GM12872 (cell line): ENCODE data around the gene ZBED6.

Experiments
- CTCF ChIP-seq: IDR thresholded peaks from 3 replicates; pipeline ENCODE4 v1.5.1; 2011; ENCODE audit warnings: low read depth, mild to moderate bottlenecking, low read length, moderate library complexity; ENCODE audit not compliant: insufficient read depth

Gene ZBED6

GRCh38 chr1:203807196-203807595 is 11.8 kb downstream of the ZBED6 start:
- TF ChIP-seq CTCF, result no peak

GRCh38 chr1:203813581-203814341 is 18.3 kb downstream of the ZBED6 start:
- TF ChIP-seq CTCF, result no peak

GRCh38 chr1:203818399-203818798 is 23.0 kb downstream of the ZBED6 start:
- no peak for TF ChIP-seq CTCF

GRCh38 chr1:203823306-203823705 is 27.9 kb downstream of the ZBED6 start:
- TF ChIP-seq CTCF, result no peak

GRCh38 chr1:203826175-203826574 is 30.8 kb downstream of the ZBED6 start:
- TF ChIP-seq CTCF, result no peak

DNA sequence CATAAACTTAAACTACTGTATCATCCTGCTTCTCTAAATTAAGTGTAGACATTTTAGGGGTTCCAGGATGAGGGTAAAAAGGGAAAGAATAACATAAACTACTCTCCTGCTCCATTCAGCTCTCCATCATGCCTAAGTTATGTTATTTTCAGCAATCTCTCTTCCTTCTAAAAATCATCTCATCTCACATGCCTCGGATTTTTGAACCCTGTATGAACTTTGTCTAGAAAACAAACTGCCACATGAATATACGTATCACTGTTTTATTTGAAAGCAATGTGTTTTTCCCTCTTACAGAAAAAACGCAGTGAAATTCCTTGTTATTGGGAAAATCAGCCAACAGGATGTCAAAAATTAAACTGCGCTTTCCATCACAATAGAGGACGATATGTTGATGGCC is 32.6 kb downstream of the ZBED6 start:
- TF ChIP-seq CTCF, result no peak

DNA sequence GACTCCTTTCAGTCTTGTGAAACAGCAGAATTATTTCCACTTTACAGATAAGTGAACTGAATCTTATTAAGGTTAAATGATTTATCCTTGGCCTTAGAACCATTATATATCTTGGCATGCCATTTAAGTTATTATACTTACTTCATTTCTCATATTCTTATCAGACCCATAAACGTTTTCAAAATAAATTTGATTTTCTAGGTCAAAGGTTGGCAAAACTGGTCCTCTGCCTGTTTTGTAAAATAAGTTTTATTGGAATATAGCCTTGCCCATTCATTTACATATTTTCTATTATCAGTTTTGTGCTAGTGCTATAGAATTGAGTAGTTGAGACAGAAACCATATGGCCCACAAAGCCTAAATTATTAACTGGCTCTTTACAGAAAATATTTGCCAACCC is 33.1 kb downstream of the ZBED6 start:
- TF ChIP-seq CTCF, result no peak

DNA sequence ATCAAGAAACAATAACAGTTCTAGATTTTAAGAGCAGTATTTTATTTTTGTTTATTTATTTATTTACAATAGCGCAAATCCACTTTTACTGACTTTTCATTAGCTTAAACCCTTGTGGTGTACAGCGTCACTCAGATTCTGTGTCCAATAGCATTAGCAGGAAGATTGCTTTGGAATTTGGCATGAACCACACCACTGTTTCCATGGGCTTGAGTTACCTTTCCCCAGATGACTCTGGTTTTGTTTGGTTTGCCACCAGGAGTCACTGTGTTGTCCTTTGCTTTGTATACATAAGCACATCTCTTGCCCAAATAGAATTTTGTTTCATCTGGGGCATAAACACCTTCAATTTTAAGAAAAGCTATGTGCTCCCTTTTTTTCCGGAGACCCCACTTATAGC is 40.1 kb downstream of the ZBED6 start:
- no peak for TF ChIP-seq CTCF
